Stomach (tissue), 9 donors: ENCODE data around the gene MDFIC. TPM values are rescaled to one million over a fixed set of nuclear protein-coding genes. Genes with fewer than 3 reads are reported as not detected.

Experiments used
- DNase-seq, 2 donors: peaks; one replicate each; pipeline versions ENCODE4 v3.0.0 to v3.0.0-alpha.2; 2013 to 2019
- H3K27ac ChIP-seq, 5 donors: fragments of 200-600 bp in 4 of 5; sonication (generic) in 4 of 5; one replicate each; pipeline ENCODE4 v1.5.1; 2013 to 2019; ENCODE audit warnings: mild to moderate bottlenecking in 1 of 5, moderate library complexity in 1 of 5
- H3K27me3 ChIP-seq, 3 donors: fragments of 200-600 bp; sonication (generic); one replicate each; pipeline ENCODE4 v1.5.1; 2017 to 2019; ENCODE audit warnings: mixed run types in 1 of 3
- H3K36me3 ChIP-seq, 4 donors: fragments of 200-600 bp; sonication (generic); 1 replicate in 3 of 4; 2 replicates in 1 of 4; pipeline ENCODE4 v1.5.1; 2016 to 2019
- H3K4me1 ChIP-seq, 4 donors: fragments of 200-600 bp; sonication (generic); one replicate each; pipeline ENCODE4 v1.5.1; 2016 to 2019
- H3K4me3 ChIP-seq, 4 donors: fragments of 200-600 bp; sonication (generic) in 3 of 4; one replicate each; pipeline ENCODE4 v1.5.1; 2016 to 2019; ENCODE audit warnings: mild to moderate bottlenecking in 1 of 4
- H3K9me3 ChIP-seq, 4 donors: fragments of 200-600 bp; sonication (generic); one replicate each; pipeline ENCODE4 v1.5.1; 2016 to 2019
- CTCF ChIP-seq, 7 experiments: fragments of 450-650 bp in 4 of 7; fragments of 200-600 bp in 3 of 7; sonication (generic) in 3 of 7; IDR thresholded peaks; one replicate each; pipeline ENCODE4 v1.5.1; 2016 to 2019; ENCODE audit warnings: antibody characterized with exemption in 7 of 7, control low read depth in 2 of 7, mild to moderate bottlenecking in 1 of 7
- EP300 ChIP-seq: sonication (generic); formaldehyde crosslinking; IDR thresholded peaks from one replicate; pipeline ENCODE4 v1.6.1; 2017; ENCODE audit warnings: antibody characterized with exemption
- POLR2A ChIP-seq, 4 donors: fragments of 450-650 bp; IDR thresholded peaks; one replicate each; pipeline ENCODE4 v1.6.1; 2016; ENCODE audit warnings: antibody characterized with exemption in 4 of 4, control low read depth in 2 of 4, mild to moderate bottlenecking in 1 of 4, moderate library complexity in 1 of 4
- POLR2AphosphoS5 ChIP-seq, 3 donors: sonication (generic); formaldehyde crosslinking; IDR thresholded peaks; one replicate each; pipeline ENCODE4 v1.6.1; 2016; ENCODE audit warnings: antibody characterized with exemption in 3 of 3
- WGBS, 5 donors: extraction: QIAGEN DNeasy Blood & Tissue Kit in 3 of 5; methylation state at CpG; one replicate each; pipeline versions ENCODE4 v1.1.5 to v1.1.7; 2013 to 2018; 5-methylcytosine and 5-hydroxymethylcytosine counted together
- intact Hi-C: fragments of 100-400 bp; cut with DNase I; formaldehyde crosslinking; loops from one replicate; pipeline ENCODE4 v1.15.1; 2023; ENCODE audit warnings: low total_unique reads
- polyA plus RNA-seq, 3 donors: library from polyadenylated mRNA; stranded (reverse); fragments of 200-250 nt; gene quantifications; one replicate each; pipeline ENCODE4 v1.2.3, GENCODE V29; 2013
- total RNA-seq, 5 donors: library from RNA; depleted of rRNA; stranded (reverse); fragments of >200 nt; gene quantifications; one replicate each; pipeline versions ENCODE4 v1.1.0 to v1.2.3, GENCODE V29; 2014 to 2016
- donor health status: healthy with polysubstance abuse.
- donor health status: Bipolar disorder and iron deficiency.
- donor health status: healthy.

The MDFIC gene
- total and polyA plus RNA-seq, 8 donors: 6.9 to 39.8 (median 8.6) TPM

DNA sequence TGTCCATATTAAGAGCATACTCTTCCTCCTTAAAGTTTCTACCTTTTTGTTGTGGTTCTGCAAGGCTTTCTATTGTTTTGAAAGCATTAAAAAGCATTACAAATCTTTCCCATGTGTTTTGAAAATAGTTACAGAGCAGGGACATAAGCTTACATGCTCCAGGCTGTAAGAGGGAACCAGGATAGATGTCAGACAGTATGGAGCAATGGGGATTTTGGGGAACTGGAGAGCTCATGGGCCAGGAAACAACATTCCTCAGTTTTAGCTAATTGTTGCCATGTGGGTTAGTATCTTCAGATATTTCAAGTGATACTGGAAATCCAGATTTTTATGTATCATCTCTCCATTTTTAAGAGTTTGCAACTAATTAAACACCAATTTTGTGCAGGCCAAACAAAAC, 3.5 kb downstream of the MDFIC start:
- intact Hi-C loops: no loop called here

GRCh38 chr7:114928060-114928459, 6.2 kb downstream of the MDFIC start:
- Histone ChIP-seq H3K36me3 (no peaks in the 10 kb centered on the region), H3K9me3 (no peaks in the 10 kb centered on the region), H3K4me3 (no peak overlapping the region), H3K4me1 (peaks cover 0 to 62% (median 28%) of the 10 kb centered on the region in 4 donors), H3K27ac (no peak overlapping the region), H3K27me3 (no peaks in the 10 kb centered on the region)
- intact Hi-C loops: no loop called here
- no peak for DNase-seq
- TF ChIP-seq CTCF (IDR thresholded peaks at IDR 0.05) (no peak), EP300 (no peak), POLR2A (IDR thresholded peaks at IDR 0.05) (no peak)
- 43 to 90% (median 78%) methylated on average over 1 to 2 of the region's 2 CpGs for WGBS, 5 donors

More for the DNA sequence above, 3.5 kb downstream of the MDFIC start:
- no peak for TF ChIP-seq CTCF (IDR thresholded peaks at IDR 0.05)
- Histone ChIP-seq H3K4me3 (no peak overlapping the region), H3K27me3 (no peaks in the 10 kb centered on the region), H3K36me3 (no peaks in the 10 kb centered on the region), H3K9me3 (no peaks in the 10 kb centered on the region), H3K27ac (peak overlapping the region in 1 of 5 donors; percentile 17), H3K4me1 (peaks cover 0 to 46% (median 25%) of the 10 kb centered on the region in 4 donors)
- no peak for DNase-seq

DNA sequence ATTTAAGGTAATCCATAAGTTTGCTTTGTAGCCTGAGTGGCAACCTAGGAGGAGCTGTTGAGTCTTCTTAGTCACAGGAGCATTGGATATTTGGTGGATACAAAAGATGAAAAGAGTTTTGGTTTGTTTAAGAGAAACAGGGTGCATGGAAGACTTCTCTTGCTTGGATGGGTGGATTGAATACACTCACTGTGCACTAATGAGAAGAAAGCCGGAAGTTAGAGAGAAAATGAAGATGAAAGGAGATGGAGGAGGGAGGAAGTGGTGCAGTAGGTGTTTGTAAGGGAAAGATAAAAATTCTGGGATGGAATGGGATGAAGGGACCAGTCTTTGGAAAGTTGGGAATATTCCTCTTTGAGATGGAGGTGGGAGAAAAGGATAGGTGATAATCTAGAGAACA, 7.7 kb downstream of the MDFIC start:
- 85 to 90% (median 88%) methylated on average over 1 of the region's 1 CpG for WGBS, 5 donors
- Histone ChIP-seq H3K9me3 (no peaks in the 10 kb centered on the region), H3K27ac (no peak overlapping the region), H3K4me3 (no peak overlapping the region), H3K27me3 (no peaks in the 10 kb centered on the region), H3K4me1 (peaks cover 0 to 62% (median 25%) of the 10 kb centered on the region in 4 donors), H3K36me3 (no peaks in the 10 kb centered on the region)
- DNase-seq: no peak
- TF ChIP-seq EP300 (no peak), CTCF (IDR thresholded peaks at IDR 0.05) (no peak), POLR2AphosphoS5 (IDR thresholded peaks at IDR 0.05) (no peak), POLR2A (IDR thresholded peaks at IDR 0.05) (no peak)
- intact Hi-C loops: no loop called here

- Histone ChIP-seq H3K4me1 (peaks cover 0 to 62% (median 25%) of the 10 kb centered on the region in 4 donors), H3K4me3 (no peak overlapping the region), H3K27ac (peak overlapping the region in 1 of 5 donors; percentile 52), H3K36me3 (no peaks in the 10 kb centered on the region), H3K27me3 (no peaks in the 10 kb centered on the region), H3K9me3 (no peaks in the 10 kb centered on the region)
- intact Hi-C loops: no loop called here
- DNase-seq: no peak
- TF ChIP-seq POLR2AphosphoS5 (IDR thresholded peaks at IDR 0.05) (no peak), POLR2A (IDR thresholded peaks at IDR 0.05) (no peak), EP300 (no peak), CTCF (IDR thresholded peaks at IDR 0.05) (no peak)
- WGBS, 5 donors: 62 to 77% (median 70%) methylated on average over 4 of the region's 4 CpGs
Measured at GRCh38 chr7:114930107-114930661, 8.3 kb downstream of the MDFIC start.
